Smooth muscle cell (in vitro differentiated cells): ENCODE results near the gene MRPS24. TPM values are rescaled to one million over a fixed set of nuclear protein-coding genes. Genes with fewer than 3 reads are reported as not detected.

Experiments
- polyA plus RNA-seq: library from polyadenylated mRNA; unstranded; fragments of >200 nt; fragmentation: Nextera tagmentation; extraction: Ambion mirVana; gene quantifications from 2 replicates; pipeline ENCODE4 v1.2.1, GENCODE V29; 2016
- small RNA-seq: library from RNA; depleted of rRNA; stranded (forward); fragments of <200 nt; gene quantifications from one replicate; pipeline ENCODE3, GENCODE V24; 2014
- total RNA-seq: library from RNA; depleted of rRNA; stranded (reverse); fragments of >200 nt; gene quantifications from 2 replicates; pipeline ENCODE4 v1.2.3, GENCODE V29; 2014

The MRPS24 gene
- total and polyA plus RNA-seq, 2 experiments from 2014 or later: 84.1 to 183 TPM

Small RNA genes within 50 kb of the gene (small RNA-seq; reads per million reads assigned to genes)
- 0.24 reads per million for gene MRPS24

Other genes starting within 250 kb of the MRPS24 start
- gene COA1, start 140.0 kb downstream of the MRPS24 start, total RNA-seq: 63.1 and 77.5 TPM in 2 replicates
- gene COA1, start 140.0 kb downstream of the MRPS24 start, polyA plus RNA-seq: 61.0 and 67.5 TPM in 2 replicates
- gene BLVRA, start 110.8 kb downstream of the MRPS24 start, total RNA-seq: 24.6 and 30.6 TPM in 2 replicates
- 54.8 and 65.4 TPM in 2 replicates for gene BLVRA, start 110.8 kb downstream of the MRPS24 start, polyA plus RNA-seq
- gene URGCP, start 37.1 kb upstream of the MRPS24 start, total RNA-seq: 24.8 and 34.4 TPM in 2 replicates
- 20.4 and 23.8 TPM in 2 replicates for gene URGCP, start 37.1 kb upstream of the MRPS24 start, polyA plus RNA-seq
- gene UBE2D4, start 56.9 kb upstream of the MRPS24 start, total RNA-seq: 5.6 and 8.6 TPM in 2 replicates
- 4.6 and 9.5 TPM in 2 replicates for gene UBE2D4, start 56.9 kb upstream of the MRPS24 start, polyA plus RNA-seq
- gene SPDYE1, start 128.4 kb upstream of the MRPS24 start, total RNA-seq: not detected in 2 replicates
- gene SPDYE1, start 128.4 kb upstream of the MRPS24 start, polyA plus RNA-seq: 0.15 and 0.74 TPM in 2 replicates
- gene DBNL, start 175.2 kb upstream of the MRPS24 start, total RNA-seq: 47.8 and 55.1 TPM in 2 replicates
- 94.5 and 98.4 TPM in 2 replicates for gene DBNL, start 175.2 kb upstream of the MRPS24 start, polyA plus RNA-seq
- gene PGAM2, start 196.1 kb upstream of the MRPS24 start, total RNA-seq: 0.54 TPM in 1 of 2 replicates, not detected in the other
- gene PGAM2, start 196.1 kb upstream of the MRPS24 start, polyA plus RNA-seq: not detected in 2 replicates
- gene POLM, start 213.0 kb upstream of the MRPS24 start, total RNA-seq: 4.9 and 5.2 TPM in 2 replicates
- gene POLM, start 213.0 kb upstream of the MRPS24 start, polyA plus RNA-seq: 9.9 and 10.2 TPM in 2 replicates
- 36.6 and 39.7 TPM in 2 replicates for gene AEBP1, start 234.8 kb upstream of the MRPS24 start, total RNA-seq
- gene AEBP1, start 234.8 kb upstream of the MRPS24 start, polyA plus RNA-seq: 141 and 163 TPM in 2 replicates